ENCODE results near the gene ERC2. TPM values are rescaled to one million over a fixed set of nuclear protein-coding genes. Genes with fewer than 3 reads are reported as not detected.

ERC2 gene
- total and polyA plus RNA-seq, 2 of the 8 experiments (the other 6 are each of a cell fraction or from before 2014, with no cell fraction given), result 16.4 to 22.8 TPM

GRCh38 chr3:56351537-56351936 lies 116.7 kb downstream of the ERC2 start:
- Histone ChIP-seq H2BK5ac (ENCODE audit: low read depth, low read length) (no peak overlapping the region), H3K4me2 (ENCODE audit: insufficient read depth in 1 of 2, low read depth in 2 of 2, low read length in 2 of 2) (no peak overlapping the region), H3K27ac (ENCODE audit: low read depth, low read length) (no peak overlapping the region), H4K91ac (replicated peaks; ENCODE audit: insufficient read length, low read length) (no peak overlapping the region), H3K9me3 (ENCODE audit: insufficient read depth in 2 of 2, low read depth in 1 of 2, low read length in 1 of 2) (no peaks in the 10 kb centered on the region), H4K8ac (ENCODE audit: extremely low read depth, insufficient read depth, low read length) (no peak overlapping the region), H2BK12ac (ENCODE audit: low read depth, low read length) (no peak overlapping the region), H3K27me3 (replicated peaks in 1 of 4; ENCODE audit: control insufficient read depth in 3 of 4, extremely low read depth in 1 of 4, insufficient read depth in 3 of 4, low read length in 3 of 4) (no peaks in the 10 kb centered on the region), H3K18ac (ENCODE audit: extremely low read depth, low read length) (no peak overlapping the region), H2AFZ (ENCODE audit: low read length) (no peak overlapping the region), H2AK5ac (ENCODE audit: low read depth, low read length) (no peak overlapping the region), H3K9ac (replicated peaks in 1 of 4; ENCODE audit: extremely low read depth in 1 of 4, low read depth in 3 of 4, low read length in 3 of 4) (no peak overlapping the region), H3K4me3 (ENCODE audit: extremely low read depth in 1 of 4, insufficient read depth in 2 of 4, low read depth in 3 of 4, low read length in 4 of 4) (no peak overlapping the region), H2BK15ac (ENCODE audit: low read length) (no peak overlapping the region), H3K56ac (replicated peaks; ENCODE audit: insufficient read length, low read depth, low read length) (no peak overlapping the region), H2BK20ac (ENCODE audit: low read length) (no peak overlapping the region), H4K20me1 (replicated peaks in 1 of 2; ENCODE audit: control insufficient read depth in 1 of 2, insufficient read depth in 2 of 2, low read length in 2 of 2) (no peaks in the 10 kb centered on the region), H3K14ac (ENCODE audit: insufficient read length) (no peak overlapping the region), H3K79me1 (ENCODE audit: low read depth, low read length) (no peaks in the 10 kb centered on the region; the same call in 1 of the 2 replicates), H3K4me1 (replicated peaks in 1 of 4; ENCODE audit: control insufficient read depth in 3 of 4, insufficient read depth in 4 of 4, low read length in 3 of 4) (peaks cover 3 to 11% (median 7%) of the 10 kb centered on the region in 4 experiments; a peak in 6 of 7 replicates), H3K4ac (replicated peaks; ENCODE audit: insufficient read length, low read depth, low read length) (no peak overlapping the region), H3K79me2 (ENCODE audit: control insufficient read depth in 1 of 2, insufficient read depth in 2 of 2, low read length in 2 of 2) (no peaks in the 10 kb centered on the region), H2BK120ac (replicated peaks; ENCODE audit: low read depth, low read length) (no peak overlapping the region), H4K5ac (ENCODE audit: insufficient read length, low read depth, low read length) (no peak overlapping the region), H3K23ac (ENCODE audit: insufficient read length) (no peak overlapping the region), H3K23me2 (ENCODE audit: low read depth, low read length) (no peaks in the 10 kb centered on the region), H3K36me3 (ENCODE audit: control insufficient read depth in 2 of 4, insufficient read depth in 4 of 4, low read length in 3 of 4) (no peaks in the 10 kb centered on the region; a peak in 1 of 8 replicates)
- POLR2A ChIA-PET (ENCODE audit: partially characterized antibody), result no interaction called here
- no peak for FAIRE-seq
- DNase-seq (ENCODE audit: low read depth in 1 of 2, low spot score in 2 of 2), result no peak
- CTCF ChIA-PET (ENCODE audit: partially characterized antibody), result interaction anchor here (0.8 to 2.1 kb wide), 4 partner anchors 11 to 96 kb away, joined by 4 to 11 read pairs (median 6); no protein-coding TSS in a partner anchor
- WGBS, 2 experiments (ENCODE audit: extremely low coverage in 1 of 2, insufficient coverage in 1 of 2, insufficient read length in 1 of 2, insufficient replicate concordance in 2 of 2, low coverage in 1 of 2, low lambda C conversion rate in 2 of 2, missing lambda C conversion rate in 1 of 2), result 68% methylated on average over 1 of the region's 1 CpG; no CpG with 5 or more reads in 1 of the 2 experiments
- no peak for TF ChIP-seq RNF2 (IDR thresholded peaks at IDR 0.05; ENCODE audit: borderline replicate concordance, low read depth, low read length, missing control alignments, poor library complexity, severe bottlenecking)

Data from H1 (cell line).